Peyer's patch (tissue), 4 donors: ENCODE results near the gene PACRG.

ENCODE experiments used
- POLR2A ChIP-seq, 2 donors: fragments of 450-650 bp; IDR thresholded peaks; one replicate each; pipeline ENCODE4 v1.5.1; 2017; ENCODE audit warnings: antibody characterized with exemption in 2 of 2, mild to moderate bottlenecking in 2 of 2, moderate library complexity in 2 of 2
- TF ChIP-seq, protein P1 (sequence below), 6 experiments: fragments of 450-650 bp in 4 of 6; fragments of 200-600 bp in 2 of 6; sonication (generic) in 1 of 6; IDR thresholded peaks; one replicate each; pipeline ENCODE4 v1.5.1; 2017 to 2019; ENCODE audit warnings: antibody characterized with exemption in 6 of 6, mild to moderate bottlenecking in 3 of 6, moderate library complexity in 1 of 6

DNA sequence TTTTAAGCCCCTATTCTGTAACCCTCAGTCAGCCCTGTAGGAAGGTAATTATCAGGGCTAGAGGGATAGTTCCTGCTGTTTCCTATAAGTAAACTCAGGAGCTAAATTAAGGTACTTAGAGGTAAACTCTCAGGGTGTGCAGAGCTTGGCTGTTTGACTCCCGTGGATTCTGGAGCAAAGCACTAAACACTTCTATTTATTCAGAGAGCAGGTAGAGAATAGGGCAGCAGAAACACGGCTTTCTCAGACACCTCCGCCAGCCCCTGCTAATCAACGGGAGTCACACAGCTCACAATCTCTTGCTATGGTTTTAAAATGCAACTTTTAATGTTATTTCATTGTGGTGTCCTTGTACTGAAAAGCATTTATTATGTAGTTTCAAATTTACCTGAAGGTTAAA, 22.0 kb upstream of the PACRG start:
- TF ChIP-seq, protein P1, sequence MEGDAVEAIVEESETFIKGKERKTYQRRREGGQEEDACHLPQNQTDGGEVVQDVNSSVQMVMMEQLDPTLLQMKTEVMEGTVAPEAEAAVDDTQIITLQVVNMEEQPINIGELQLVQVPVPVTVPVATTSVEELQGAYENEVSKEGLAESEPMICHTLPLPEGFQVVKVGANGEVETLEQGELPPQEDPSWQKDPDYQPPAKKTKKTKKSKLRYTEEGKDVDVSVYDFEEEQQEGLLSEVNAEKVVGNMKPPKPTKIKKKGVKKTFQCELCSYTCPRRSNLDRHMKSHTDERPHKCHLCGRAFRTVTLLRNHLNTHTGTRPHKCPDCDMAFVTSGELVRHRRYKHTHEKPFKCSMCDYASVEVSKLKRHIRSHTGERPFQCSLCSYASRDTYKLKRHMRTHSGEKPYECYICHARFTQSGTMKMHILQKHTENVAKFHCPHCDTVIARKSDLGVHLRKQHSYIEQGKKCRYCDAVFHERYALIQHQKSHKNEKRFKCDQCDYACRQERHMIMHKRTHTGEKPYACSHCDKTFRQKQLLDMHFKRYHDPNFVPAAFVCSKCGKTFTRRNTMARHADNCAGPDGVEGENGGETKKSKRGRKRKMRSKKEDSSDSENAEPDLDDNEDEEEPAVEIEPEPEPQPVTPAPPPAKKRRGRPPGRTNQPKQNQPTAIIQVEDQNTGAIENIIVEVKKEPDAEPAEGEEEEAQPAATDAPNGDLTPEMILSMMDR (IDR thresholded peaks at IDR 0.05) = no peak
- no peak for TF ChIP-seq POLR2A (IDR thresholded peaks at IDR 0.05)
